OCI-M2 (cell line): ENCODE data around the gene GBE1.
"Not testable (repeated sequence)": the region's sequence is repeated elsewhere in the genome, so short reads cannot be mapped to it uniquely, and the experiment has no call there.

Source experiments
- DNase-seq: peaks from one replicate; lab custom pipeline; 2025; ENCODE audit not compliant: unreplicated experiment; lab: John Stamatoyannopoulos, UW

Gene GBE1

GRCh38 chr3:81545572-81545971, 215.9 kb downstream of the GBE1 start:
- DNase-seq: no peak

DNA sequence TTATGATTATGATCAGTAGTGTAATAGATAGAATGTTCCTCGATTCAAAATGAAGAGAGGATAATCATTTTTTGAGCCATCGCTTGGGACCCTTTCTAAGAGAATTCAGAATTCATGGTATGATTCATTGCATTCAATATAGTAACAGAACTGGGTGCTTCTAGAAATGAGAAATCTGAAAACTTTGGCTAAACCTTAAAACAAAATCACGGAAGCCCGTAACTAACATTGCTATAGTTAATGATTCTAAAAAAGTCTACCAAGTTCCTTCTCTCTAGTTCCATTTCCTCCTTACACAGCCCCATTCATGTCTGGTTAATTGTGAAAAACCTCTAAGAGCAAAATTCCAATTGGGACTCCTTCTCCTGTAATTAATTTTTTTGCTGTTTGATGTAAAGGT, 217.1 kb downstream of the GBE1 start:
- DNase-seq: no peak

DNA sequence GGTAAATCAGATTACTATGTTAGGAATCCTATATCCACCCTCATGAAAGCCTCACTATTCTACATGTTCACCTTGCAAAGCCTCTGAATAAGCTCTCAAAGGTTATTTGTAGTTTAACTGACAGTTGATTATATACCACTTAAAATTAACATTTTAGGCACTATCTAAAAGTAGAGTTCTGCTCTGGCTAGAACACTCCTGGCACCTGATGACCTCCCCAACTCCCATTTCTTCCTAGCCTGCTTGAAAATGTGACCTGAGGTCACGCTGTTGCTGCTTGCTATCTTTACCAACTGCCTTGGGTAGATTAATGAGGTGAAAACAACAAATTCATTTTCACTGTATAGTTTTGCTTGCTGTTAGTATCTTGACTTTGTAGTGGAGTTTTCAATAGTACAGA, 220.7 kb downstream of the GBE1 start:
- DNase-seq: no peak

GRCh38 chr3:81531846-81532245, 229.6 kb downstream of the GBE1 start:
- no peak for DNase-seq

DNA sequence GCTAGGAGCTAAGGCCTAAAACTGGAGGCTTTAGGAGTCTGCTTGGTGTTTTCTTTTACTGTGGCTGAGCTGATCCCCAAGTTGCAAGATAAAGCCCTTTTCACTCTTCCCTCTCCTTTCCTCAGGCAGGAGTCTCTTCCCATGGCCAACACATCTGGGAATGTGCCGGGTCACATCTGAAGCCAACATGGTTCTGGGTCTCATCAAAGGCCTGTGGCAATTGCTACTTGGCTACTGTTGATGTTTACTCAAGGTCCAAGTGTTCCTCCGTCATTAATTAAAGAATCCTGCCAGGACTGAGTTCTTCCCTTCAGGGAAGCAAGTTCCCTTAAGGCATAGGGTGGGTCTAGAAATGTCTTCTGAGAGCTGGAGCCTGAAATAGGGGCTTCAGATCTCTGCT, 230.2 kb downstream of the GBE1 start:
- no peak for DNase-seq

GRCh38 chr3:81530180-81530939, 231.1 kb downstream of the GBE1 start:
- DNase-seq: no peak

GRCh38 chr3:81521855-81522254, 239.6 kb downstream of the GBE1 start:
- no peak for DNase-seq

DNA sequence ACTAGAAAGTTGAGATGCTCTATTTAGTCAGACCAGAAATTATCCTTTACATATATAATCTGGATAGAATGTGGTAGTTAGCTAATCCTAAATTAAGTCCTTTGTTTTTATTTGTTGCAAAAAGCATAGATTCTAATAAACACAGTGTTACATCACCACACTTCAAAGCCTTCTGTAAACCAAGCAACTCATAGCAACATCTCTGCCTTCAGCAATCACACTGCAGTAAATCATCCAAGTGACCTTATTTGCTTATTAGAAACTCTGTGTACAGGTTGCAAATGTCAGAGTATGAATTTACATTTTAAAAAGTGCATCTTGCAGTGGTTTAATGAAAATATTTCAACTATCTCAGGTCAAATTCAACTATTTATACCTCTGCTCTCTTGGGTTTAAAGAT, 242.5 kb downstream of the GBE1 start:
- no peak for DNase-seq

DNA sequence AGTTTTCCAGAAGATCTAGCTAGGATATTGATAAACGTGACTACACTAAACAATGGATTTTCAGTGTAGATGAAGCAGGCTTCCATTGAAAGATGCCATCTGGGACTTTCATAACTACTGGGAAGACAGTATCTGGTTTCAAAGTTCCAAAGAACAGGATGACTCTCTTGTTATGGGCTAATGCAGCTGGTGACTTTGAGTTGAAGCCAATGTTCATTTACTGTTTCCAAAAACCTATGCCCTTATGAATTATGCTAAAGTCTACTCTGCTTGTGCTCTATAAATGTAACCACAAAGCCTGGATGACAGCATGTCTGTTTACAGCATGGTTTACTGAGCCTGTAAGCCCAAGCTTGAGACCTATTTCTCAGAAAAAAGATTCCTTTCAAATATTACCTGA, 245.4 kb downstream of the GBE1 start:
- no peak for DNase-seq

- DNase-seq: no peak
Observed at GRCh38 chr3:81513591-81513990, 247.9 kb downstream of the GBE1 start.

- no peak for DNase-seq
Observed at GRCh38 chr3:81503026-81503425, 258.4 kb downstream of the GBE1 start.

GRCh38 chr3:81502236-81502635, 259.2 kb downstream of the GBE1 start:
- DNase-seq: no peak

GRCh38 chr3:81500039-81500438, 261.4 kb downstream of the GBE1 start:
- DNase-seq: no peak

- no peak for DNase-seq
Observed at GRCh38 chr3:81497572-81498251, 263.7 kb downstream of the GBE1 start.

DNA sequence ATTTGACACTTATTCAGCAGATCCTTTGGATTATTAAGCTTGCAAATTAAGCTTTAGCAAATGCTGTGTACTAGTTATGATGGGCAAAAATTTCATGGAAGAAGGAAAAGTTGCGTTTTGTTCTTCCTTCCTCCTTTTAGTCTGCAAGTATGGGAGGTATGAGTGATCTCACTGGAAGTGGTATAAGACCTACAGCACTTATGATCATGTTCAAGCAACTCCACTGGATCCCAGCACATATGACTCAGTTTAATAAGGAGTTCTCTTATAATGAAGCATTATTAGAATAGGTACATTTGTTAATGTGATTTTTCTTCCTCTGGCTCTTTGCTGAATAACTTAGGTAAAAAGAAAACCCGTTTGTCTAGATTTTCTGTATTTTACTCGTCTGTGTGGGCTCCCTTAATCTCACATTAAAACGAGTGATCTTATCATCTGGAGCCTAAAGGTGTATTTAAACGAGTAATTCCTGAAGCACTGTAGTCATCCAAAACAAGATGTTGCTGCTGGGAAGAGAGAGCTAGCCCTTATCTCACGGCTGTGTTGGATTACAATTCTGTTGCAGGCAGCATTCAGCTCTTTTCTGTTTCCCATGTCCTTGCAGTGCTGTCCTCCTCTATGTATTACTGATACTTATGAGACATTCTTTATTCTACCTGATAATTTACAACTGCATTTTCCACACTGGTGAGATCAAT, 264.9 kb downstream of the GBE1 start:
- no peak for DNase-seq

- DNase-seq: not testable (repeated sequence)
Observed at GRCh38 chr3:81492471-81492870, 269.0 kb downstream of the GBE1 start.

DNA sequence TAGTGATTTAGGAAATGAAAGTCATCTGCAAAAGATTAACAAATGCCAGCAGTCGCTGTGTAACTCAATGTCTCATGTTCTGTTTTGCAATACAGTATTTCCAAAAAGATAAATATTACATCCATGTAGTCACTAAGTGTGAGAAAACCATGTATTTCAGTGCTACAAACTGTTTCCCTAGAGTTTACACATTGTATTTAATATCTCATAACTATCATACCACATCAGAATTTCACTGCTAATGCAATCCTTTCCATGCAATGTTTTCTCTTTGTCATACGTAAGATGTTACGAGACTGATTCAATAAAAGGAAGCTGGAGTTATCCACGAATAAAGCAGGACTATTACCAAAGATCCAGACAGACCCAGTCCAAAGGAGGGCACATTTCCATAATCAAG, 269.4 kb downstream of the GBE1 start:
- no peak for DNase-seq

GRCh38 chr3:81490541-81491288, 270.7 kb downstream of the GBE1 start:
- DNase-seq: peak; percentile 22

- no peak for DNase-seq
Observed at GRCh38 chr3:81485444-81485865, 276.0 kb downstream of the GBE1 start.

DNA sequence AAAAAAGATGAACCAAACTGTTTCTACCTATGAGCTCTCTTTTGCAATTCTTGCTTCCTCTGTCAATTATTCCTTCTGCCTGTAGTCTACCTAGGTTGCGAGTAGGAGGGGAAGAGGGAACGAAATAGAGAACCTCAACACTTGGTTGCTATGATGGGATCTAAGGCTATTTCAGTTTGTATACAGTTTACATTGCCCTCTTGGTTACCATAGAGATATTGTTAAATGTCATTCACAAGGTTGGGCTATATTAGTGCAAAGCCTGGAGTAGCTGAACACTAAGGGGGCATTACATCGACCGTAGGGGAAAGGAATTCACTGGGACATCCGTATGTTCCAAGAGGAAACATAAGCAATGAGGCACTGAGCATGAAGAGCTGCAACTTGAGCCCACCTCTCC, 276.9 kb downstream of the GBE1 start:
- no peak for DNase-seq

DNA sequence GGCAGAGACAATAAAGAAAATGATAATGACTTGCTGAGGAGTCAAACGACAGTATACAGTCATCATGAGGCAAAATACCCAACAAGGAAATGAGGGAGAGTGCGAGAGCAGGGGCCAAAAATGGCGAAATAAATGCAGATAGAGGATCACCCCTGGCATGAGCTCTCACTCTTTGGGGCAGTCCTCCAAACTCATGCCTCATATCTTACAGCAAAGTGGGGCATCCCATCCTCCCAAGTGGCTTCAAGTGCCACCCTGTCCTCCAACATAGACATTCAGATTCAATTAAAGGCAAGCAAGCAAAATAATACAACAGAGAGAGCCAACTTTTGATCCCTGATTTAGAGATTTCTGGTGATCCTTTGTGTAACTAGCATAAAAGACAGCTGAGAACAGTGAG, 278.4 kb downstream of the GBE1 start:
- DNase-seq: no peak
